ENCODE measurements around the gene NEK5. TPM values are rescaled to one million over a fixed set of nuclear protein-coding genes. Genes with fewer than 3 reads are reported as not detected.

The NEK5 gene
- total RNA-seq, 2 donors from 2014 or later: 1.4 to 1.8 TPM

GRCh38 chr13:52047463-52047862 is 81.4 kb downstream of the NEK5 start:
- no peaks in the 10 kb centered on the region for H3K4me1 ChIP-seq (ENCODE audit: control insufficient read depth, insufficient read depth, low read length)
- WGBS, 2 experiments (ENCODE audit: insufficient coverage in 1 of 2, insufficient read length in 1 of 2): 89% methylated on average over 3 of the region's 3 CpGs

GRCh38 chr13:52043675-52044074 is 85.2 kb downstream of the NEK5 start:
- Histone ChIP-seq H3K36me3 (ENCODE audit: control insufficient read depth, insufficient read depth, low read length) (no peaks in the 10 kb centered on the region), H3K9me3 (ENCODE audit: control insufficient read depth, low read length) (no peaks in the 10 kb centered on the region), H3K9ac (ENCODE audit: extremely low read depth, low read length, poor library complexity, severe bottlenecking) (no peak overlapping the region), H3K27me3 (ENCODE audit: control insufficient read depth, insufficient read depth, low read length, poor library complexity, severe bottlenecking) (no peaks in the 10 kb centered on the region), H3K4me1 (ENCODE audit: control insufficient read depth, insufficient read depth, low read length) (no peaks in the 10 kb centered on the region), H3K4me3 (ENCODE audit: low read length) (no peak overlapping the region), H3K27ac (ENCODE audit: low read depth, low read length) (no peak overlapping the region)
- H3K27me3 Mint-ChIP-seq (ENCODE audit: insufficient read depth): no peaks in the 10 kb centered on the region
- no peaks in the 10 kb centered on the region for H3K9me3 Mint-ChIP-seq
- no peaks in the 10 kb centered on the region for H3K36me3 Mint-ChIP-seq (ENCODE audit: low read depth)
- WGBS, 2 experiments (ENCODE audit: insufficient coverage in 1 of 2, insufficient read length in 1 of 2): 92 to 98% methylated on average over 3 of the region's 3 CpGs
- no peaks in the 10 kb centered on the region for H3K4me1 Mint-ChIP-seq
- no peak overlapping the region for H3K27ac Mint-ChIP-seq
- DNase-seq: no peak
- H3K4me3 Mint-ChIP-seq: no peak overlapping the region
- TF ChIP-seq CTCF (conservative IDR thresholded peaks at IDR 0.05): no peak

More at GRCh38 chr13:52047463-52047862, 81.4 kb downstream of the NEK5 start:
- Histone ChIP-seq H3K9ac (ENCODE audit: extremely low read depth, low read length, poor library complexity, severe bottlenecking) (no peak overlapping the region), H3K27ac (ENCODE audit: low read depth, low read length) (no peak overlapping the region), H3K36me3 (ENCODE audit: control insufficient read depth, insufficient read depth, low read length) (no peaks in the 10 kb centered on the region), H3K9me3 (ENCODE audit: control insufficient read depth, low read length) (no peaks in the 10 kb centered on the region), H3K4me3 (ENCODE audit: low read length) (no peak overlapping the region), H3K27me3 (ENCODE audit: control insufficient read depth, insufficient read depth, low read length, poor library complexity, severe bottlenecking) (no peaks in the 10 kb centered on the region)
- TF ChIP-seq CTCF (conservative IDR thresholded peaks at IDR 0.05): no peak
- H3K4me3 Mint-ChIP-seq: no peak overlapping the region
- H3K9me3 Mint-ChIP-seq: no peaks in the 10 kb centered on the region
- no peaks in the 10 kb centered on the region for H3K27me3 Mint-ChIP-seq (ENCODE audit: insufficient read depth)
- no peak overlapping the region for H3K27ac Mint-ChIP-seq
- no peaks in the 10 kb centered on the region for H3K36me3 Mint-ChIP-seq (ENCODE audit: low read depth)
- DNase-seq: no peak
- peaks cover 14% of the 10 kb centered on the region for H3K4me1 Mint-ChIP-seq

GRCh38 chr13:52036037-52036436 is 92.8 kb downstream of the NEK5 start:
- DNase-seq: no peak
- Mint-ChIP-seq H3K27ac (no peak overlapping the region), H3K4me1 (peaks cover 8% of the 10 kb centered on the region), H3K36me3 (ENCODE audit: low read depth) (peaks cover 5% of the 10 kb centered on the region), H3K9me3 (no peaks in the 10 kb centered on the region), H3K4me3 (no peak overlapping the region), H3K27me3 (ENCODE audit: insufficient read depth) (no peaks in the 10 kb centered on the region)
- no peak for TF ChIP-seq CTCF (conservative IDR thresholded peaks at IDR 0.05)
- peaks cover 2% of the 10 kb centered on the region for H3K36me3 ChIP-seq (ENCODE audit: control insufficient read depth, insufficient read depth, low read length)
- H3K4me1 ChIP-seq (ENCODE audit: control insufficient read depth, insufficient read depth, low read length): peaks cover 7% of the 10 kb centered on the region
- WGBS, 2 experiments (ENCODE audit: insufficient coverage in 1 of 2, insufficient read length in 1 of 2): 64% methylated on average over 1 of the region's 1 CpG; no CpG with 5 or more reads in 1 of the 2 experiments
- no peak overlapping the region for H3K4me3 ChIP-seq (ENCODE audit: low read length)
- H3K9ac ChIP-seq (ENCODE audit: extremely low read depth, low read length, poor library complexity, severe bottlenecking): no peak overlapping the region
- peaks cover under 1% of the 10 kb centered on the region for H3K9me3 ChIP-seq (ENCODE audit: control insufficient read depth, low read length)
- H3K27me3 ChIP-seq (ENCODE audit: control insufficient read depth, insufficient read depth, low read length, poor library complexity, severe bottlenecking): no peaks in the 10 kb centered on the region
- no peak overlapping the region for H3K27ac ChIP-seq (ENCODE audit: low read depth, low read length)
